GM18873 (cell line): Measurements from ENCODE around the gene ARRDC3.
"Not testable (repeated sequence)": the region's sequence is repeated elsewhere in the genome, so short reads cannot be mapped to it uniquely, and the experiment has no call there.

Source experiments
- ATAC-seq: cut with Tn5 transposase; IDR thresholded peaks from one replicate; pipeline ENCODE4 v1.9.1; 2021; ENCODE audit warnings: mild to moderate bottlenecking, moderate library complexity, moderate number of reproducible peaks; ENCODE audit not compliant: unreplicated experiment, low FRiP score

The ARRDC3 gene

GRCh38 chr5:91361790-91362189 lies 21.3 kb downstream of the ARRDC3 start:
- ATAC-seq, result no peak

- peak; percentile 75 for ATAC-seq
These were observed 21.9 kb downstream of the ARRDC3 start for GRCh38 chr5:91361055-91361701.

- ATAC-seq, result no peak
These were observed 23.0 kb downstream of the ARRDC3 start for GRCh38 chr5:91359962-91360609.

GRCh38 chr5:91357806-91358205 lies 25.3 kb downstream of the ARRDC3 start:
- no peak for ATAC-seq

- ATAC-seq, result no peak
These were observed 26.0 kb downstream of the ARRDC3 start for GRCh38 chr5:91357012-91357634.

- not testable (repeated sequence) for ATAC-seq
These were observed 28.2 kb downstream of the ARRDC3 start for GRCh38 chr5:91354867-91355266.

- ATAC-seq, result no peak
These were observed 30.1 kb downstream of the ARRDC3 start for GRCh38 chr5:91352831-91353695.

GRCh38 chr5:91345461-91345860 lies 37.7 kb downstream of the ARRDC3 start:
- ATAC-seq, result no peak

- not testable (repeated sequence) for ATAC-seq
These were observed 38.4 kb downstream of the ARRDC3 start for GRCh38 chr5:91344661-91345200.

- ATAC-seq, result no peak
These were observed 39.2 kb downstream of the ARRDC3 start for GRCh38 chr5:91343916-91344315.

- ATAC-seq, result not testable (repeated sequence)
These were observed 40.2 kb downstream of the ARRDC3 start for GRCh38 chr5:91342931-91343330.

GRCh38 chr5:91341154-91341553 lies 42.0 kb downstream of the ARRDC3 start:
- ATAC-seq, result no peak

GRCh38 chr5:91340532-91340931 lies 42.6 kb downstream of the ARRDC3 start:
- ATAC-seq, result no peak

- ATAC-seq, result no peak
These were observed 43.9 kb downstream of the ARRDC3 start for GRCh38 chr5:91339063-91339705.

GRCh38 chr5:91332267-91333045 lies 50.7 kb downstream of the ARRDC3 start:
- peak; percentile 79 for ATAC-seq

- no peak for ATAC-seq
These were observed 51.4 kb downstream of the ARRDC3 start for GRCh38 chr5:91331705-91332104.

- ATAC-seq, result no peak
These were observed 53.8 kb downstream of the ARRDC3 start for GRCh38 chr5:91329283-91329682.

GRCh38 chr5:91328743-91329142 lies 54.4 kb downstream of the ARRDC3 start:
- no peak for ATAC-seq

- not testable (repeated sequence) for ATAC-seq
These were observed 60.1 kb downstream of the ARRDC3 start for GRCh38 chr5:91322981-91323380.
